Stimulated activated CD4-positive, alpha-beta T cell treated with anti-CD3 and anti-CD28 coated beads, Interleukin-2, amount 100 ng/mL, for 48 hours (primary cell): ENCODE data around the gene USP54.

Source experiments
- DNase-seq, 2 donors: peaks; one replicate each; pipeline ENCODE4 v3.0.0-alpha.2; 2020

Gene USP54

DNA sequence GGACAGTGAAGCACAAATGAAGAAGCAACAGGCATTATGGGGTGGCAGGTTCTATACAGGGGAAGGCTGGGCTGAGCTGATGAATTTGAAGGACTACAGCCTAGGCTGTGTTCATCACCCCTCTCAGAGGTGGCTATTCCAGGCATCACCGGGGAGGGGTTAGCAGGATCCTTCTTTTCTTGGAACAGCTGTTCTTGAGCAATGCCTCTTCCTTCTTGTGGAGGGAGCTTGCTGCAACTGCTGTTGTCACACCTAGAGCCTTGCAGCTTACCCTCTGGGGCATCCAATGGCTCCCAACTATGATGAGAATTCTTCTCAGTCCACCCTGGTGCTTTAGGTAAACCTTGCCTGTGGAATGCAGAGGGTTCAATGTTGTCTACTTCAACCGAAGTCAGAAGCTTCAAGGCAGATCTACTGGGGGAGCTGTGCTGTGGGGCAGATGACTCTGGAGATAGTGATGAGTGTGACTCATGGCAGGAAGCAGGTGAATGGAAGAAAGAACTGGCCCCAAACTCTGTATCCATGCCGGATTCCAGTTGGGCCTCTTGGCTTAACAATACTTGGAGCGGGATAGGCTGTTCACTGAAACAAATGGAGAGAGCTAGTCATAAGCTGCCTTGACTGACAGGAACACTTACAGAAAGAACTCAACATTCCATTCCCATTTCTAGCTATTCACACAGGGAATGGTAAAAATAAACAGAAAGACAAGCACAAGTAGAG, 73.8 kb downstream of the USP54 start:
- no peak for DNase-seq

DNA sequence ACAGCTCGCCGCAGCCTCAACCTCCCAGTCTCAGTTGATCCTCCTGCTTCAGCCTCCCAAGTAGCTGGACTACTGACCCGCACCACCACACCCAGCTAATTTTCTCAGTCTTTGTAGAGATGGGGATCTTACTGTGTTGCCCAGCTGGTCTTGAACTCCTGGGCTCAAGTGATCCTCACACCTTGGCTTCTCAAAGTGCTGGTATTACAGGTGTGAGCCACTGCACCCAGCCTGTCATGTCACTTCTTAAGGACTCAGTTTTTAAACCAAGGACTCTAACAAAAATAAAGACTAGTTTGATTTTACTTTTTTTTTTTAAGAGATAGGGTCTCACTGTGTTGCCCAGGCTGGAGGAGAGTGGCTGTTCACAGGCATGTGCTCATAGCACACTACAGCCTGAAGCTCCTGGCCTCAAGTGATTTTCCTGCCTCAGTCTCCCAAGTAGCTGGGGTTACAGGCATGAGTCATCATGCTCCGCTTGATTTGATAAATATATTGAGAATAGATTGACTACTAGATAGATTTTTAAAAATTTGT, 78.9 kb downstream of the USP54 start:
- no peak for DNase-seq

DNA sequence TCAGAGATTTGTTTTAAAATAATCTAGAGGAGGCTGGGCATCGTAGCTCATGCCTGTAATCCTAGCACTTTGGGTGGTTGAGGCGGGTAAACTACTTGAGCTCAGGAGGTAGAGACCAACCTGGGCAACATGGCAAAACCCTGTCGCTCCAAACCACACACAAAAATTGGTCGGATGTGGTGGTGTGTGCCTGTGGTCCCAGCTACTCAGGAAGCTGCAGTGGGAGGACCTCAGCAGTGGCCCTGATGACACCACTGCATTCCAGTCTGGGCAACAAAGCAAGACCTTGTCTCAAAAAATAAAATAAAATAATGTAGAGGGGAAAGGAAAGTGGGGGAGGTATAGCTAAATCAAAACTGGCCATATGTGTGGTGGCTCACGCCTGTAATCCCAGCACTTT, 81.4 kb downstream of the USP54 start:
- no peak for DNase-seq

DNA sequence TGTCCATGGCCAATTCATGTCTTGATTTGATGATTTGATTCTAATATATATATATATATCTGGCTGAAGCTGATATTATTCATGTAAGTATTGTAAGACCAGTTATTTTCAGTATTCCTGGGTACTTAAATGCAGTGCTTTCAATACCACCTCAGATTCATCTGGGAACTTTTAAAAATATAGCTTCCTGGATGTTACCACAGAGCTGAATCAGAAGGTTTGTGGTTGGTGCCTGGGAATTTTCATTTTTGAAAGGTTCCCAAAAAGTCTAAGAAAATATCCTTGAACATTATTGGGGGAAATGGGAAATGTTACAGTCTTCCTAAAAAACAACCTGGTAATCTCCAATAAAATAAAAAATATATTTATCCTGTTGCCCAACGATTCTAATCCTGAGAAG, 84.7 kb downstream of the USP54 start:
- DNase-seq: no peak

DNA sequence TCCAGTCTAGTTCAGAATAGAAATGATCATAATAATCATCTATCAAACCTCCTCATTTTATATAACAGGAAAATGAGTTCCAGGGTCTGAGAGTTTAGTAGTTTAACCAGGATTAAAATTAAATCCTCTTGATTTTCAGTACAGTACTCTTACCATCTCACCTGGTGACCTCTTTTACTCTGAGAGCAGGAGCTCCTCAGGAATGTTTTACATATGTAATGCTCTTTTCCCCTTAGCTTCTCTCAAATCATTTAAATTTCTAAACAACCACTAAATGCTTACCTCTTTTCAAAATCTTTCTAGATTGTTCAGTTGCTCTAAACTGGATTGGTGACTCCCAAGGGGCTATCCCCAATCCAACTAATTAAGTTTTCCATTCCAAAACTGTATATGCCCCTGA, 85.1 kb downstream of the USP54 start:
- DNase-seq: no peak

DNA sequence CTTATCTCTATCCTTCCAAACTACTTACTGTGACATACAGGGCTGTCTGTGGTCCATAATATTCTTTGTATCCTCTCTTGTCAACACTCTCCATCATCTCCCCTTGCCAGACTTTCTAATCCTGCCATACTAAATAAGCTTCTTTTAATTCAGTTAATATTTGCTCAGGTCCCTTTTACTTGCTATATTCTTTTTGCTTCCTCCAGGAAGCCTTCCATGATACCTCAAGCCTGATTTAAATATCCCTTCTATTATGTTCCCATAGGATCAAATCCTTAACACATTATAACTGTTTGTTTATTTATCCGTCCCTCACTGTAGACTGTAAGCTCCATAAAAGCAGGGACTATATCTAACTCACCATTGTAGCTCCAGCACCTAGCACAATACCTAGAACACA, 88.1 kb downstream of the USP54 start:
- DNase-seq: no peak

DNA sequence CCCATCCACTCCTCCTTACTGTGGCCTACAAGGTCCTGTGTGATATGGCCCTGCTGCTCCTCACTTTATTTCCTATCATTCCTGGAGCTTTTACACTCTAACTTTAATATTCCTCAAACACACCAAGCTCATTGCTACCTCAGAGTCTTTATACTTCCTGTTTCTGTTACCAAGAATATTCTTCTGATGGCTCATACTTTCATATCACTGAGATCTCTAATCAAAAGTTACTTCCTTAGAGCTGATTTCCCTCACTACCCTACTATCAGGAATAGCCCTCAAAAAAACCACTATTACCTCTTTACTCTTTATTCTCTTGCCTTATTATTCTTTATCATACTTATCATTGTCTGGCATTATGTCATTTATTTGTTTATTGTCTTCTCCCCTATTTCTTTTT, 89.5 kb downstream of the USP54 start:
- no peak for DNase-seq

DNA sequence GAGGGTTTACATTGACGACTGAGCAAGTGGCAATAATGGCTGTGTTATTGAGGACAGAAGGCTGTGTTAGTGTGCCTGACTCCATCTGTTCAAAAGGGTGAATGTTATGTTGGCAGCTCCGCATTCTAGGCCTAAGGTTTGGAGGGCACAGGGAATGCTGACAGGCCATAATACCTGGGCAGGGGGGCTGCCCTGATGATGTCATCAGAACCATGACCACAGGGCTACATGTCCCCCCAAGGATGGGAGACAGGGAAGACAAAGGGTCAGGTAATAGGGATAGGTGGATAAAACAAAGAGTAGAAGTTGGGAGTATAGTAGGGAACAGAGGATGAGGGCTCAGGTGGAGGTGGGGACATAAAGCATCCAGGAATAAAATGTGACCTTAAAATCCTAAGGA, 93.5 kb downstream of the USP54 start:
- no peak for DNase-seq

DNA sequence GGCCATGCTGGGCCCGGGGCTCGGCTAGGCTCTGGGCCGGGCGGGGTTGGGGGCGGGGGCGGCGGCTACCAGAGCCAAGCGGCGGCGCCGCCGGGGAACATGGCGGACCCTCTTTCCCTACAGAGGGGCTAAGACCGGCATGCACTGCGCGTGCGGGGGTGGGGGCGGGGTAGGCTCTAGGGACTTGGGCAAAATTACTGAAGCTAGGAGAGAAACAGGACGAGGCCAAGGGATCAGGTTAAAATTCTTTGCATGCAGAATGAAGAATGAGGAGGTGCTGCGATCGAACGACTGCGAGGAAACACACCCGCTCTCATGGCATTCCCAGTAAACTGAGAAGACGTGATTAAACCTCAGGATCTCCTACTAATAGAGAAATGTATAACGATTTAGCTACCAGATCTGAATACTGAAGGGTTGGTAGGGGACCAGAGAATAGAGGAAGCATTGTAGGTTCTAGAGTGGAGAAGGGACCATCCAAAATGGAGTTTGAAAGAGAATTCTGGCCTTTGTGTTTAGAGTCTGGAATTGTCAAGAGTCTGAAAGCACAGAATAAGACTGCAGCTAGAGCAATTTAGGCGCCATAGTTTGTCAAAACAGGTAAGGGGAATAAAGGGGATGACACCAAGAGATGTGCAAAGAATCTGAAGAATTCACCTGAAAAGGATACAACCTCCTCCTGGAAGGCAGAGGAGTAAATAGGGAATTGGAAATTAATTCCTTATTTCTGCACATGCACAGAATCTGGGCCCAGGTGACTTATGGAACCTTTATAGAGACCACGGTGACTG, 95.1 kb downstream of the USP54 start, which contains the start of gene PPP3CB:
Gene PPP3CB (minus strand): TSS at position 141 of the 791 bp plus-strand sequence. CDS start 135 bp downstream, at position 6.
- DNase-seq: peak; percentile 83 to 84

DNA sequence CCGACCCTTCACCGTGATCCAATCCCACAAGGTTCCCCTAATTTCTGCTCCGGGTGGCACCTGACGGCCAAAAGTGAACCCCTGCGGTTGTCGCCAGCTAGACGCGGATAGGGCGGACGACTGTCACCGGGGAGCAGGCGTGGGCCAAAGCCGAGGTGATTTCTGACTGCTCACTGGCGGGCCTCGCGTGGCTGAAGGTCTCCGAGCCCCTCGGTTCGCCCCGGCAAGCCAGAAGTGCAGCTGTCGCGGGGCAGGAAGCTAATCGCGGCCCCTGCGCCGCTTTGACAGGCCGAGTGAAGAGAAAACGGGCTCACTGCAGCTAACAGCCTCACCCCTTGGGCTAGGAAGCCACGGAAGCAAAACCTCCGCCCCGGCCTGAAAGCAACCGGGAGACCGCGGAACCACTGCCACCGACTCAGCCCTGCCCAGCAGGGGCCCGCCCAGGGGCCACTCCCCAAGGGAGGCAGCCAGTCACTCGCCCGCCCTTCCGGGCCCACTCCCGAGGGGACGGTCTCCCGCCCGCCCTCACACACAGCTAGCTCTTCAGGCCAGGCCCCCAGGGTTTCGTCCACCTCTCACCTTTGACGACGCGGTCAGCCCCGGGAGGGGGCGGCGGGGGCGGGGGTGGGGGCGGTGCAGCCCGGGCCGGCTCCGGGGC, 95.8 kb downstream of the USP54 start:
- DNase-seq: peak; percentile 77 to 82

DNA sequence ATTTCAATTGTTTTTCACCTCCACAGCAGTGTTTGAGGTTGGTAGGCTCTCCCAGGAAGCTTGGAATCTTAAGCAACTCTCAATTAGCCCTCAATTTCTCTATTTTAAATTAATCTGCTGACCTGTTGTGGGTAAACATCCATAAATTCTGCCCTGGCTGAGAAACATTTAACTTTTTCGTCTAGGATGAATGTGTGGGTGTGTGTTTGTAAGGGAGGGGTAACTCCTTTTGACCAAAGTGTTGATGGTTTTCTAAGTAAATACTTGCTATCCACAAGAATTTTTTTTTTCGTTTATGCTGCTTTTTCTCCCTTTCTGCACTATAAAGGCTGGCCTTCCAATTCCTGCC, 96.3 kb downstream of the USP54 start:
- DNase-seq: no peak

DNA sequence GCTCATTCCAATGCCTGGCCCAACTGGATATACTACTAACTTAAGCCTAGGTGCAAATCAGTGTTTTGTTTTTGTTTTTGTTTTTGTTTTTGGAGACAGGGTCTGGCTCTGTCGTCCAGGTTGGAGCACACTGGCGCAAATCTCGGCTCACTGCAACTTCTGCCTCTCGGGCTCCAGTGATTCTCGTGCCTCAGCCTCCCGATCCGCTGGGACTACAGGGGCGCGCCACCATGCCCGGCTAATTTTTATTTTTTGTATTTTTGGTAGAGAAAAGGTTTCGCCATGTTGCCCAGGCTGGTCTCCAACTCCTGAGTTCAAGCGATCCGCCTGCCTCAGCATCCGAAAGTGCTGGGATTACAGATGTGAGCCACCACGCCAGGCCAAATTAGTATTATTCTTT, 96.9 kb downstream of the USP54 start:
- no peak for DNase-seq

DNA sequence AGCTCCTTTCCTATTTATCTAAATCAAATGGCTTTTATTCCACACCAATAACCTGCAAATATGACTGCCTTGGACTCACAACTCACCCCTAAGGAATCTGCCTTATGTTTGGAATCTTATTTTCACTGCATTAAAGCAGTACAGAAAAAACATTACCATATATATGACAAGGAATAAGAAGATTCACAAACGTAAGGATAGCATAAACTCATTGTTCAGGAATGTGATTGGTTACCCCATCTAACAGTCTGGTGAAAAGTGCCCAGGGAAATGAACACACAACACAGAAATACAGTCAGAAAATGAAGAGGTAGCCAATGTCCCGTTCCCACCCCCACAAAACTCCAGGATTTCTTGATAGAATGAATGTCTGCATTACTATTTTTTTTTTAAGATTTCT, 97.4 kb downstream of the USP54 start:
- DNase-seq: no peak

DNA sequence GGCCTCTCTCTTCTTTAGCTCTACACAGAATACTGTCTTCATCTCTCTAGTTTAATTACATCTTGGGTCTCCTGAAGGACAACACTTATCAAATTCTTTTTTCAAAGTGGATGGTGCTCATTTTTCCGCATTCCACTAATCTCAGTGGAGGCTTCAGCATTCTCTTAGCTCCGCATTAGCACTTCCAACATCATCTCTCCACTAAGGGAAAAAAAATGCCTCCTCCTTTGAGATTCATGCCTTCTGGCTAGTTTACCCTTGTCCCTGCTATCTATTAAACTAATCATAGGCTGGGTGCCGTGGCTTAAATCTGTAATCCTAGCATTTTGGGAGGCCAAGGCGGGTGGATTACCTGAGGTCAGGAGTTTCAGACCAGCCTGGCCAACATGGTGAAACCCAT, 104.5 kb downstream of the USP54 start:
- DNase-seq: no peak

DNA sequence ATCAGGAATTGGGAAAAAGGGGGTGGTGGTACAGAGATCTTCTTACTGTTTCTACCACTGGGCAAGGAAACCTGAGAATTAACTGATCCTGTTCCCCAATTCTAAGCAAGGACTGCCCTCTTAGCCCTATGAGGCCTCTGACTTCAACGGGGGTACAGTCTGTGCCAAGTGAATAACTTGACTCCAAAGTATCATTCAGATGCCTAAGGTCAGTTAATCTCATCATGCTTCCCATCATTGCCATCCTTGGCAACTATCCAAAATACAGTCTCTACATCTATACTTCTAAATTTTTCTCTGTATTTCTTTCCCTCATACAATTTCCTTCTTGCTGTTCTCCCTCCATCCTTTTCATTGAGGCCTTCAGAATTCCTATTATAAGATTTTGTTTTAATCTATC, 105.8 kb downstream of the USP54 start:
- DNase-seq: no peak

DNA sequence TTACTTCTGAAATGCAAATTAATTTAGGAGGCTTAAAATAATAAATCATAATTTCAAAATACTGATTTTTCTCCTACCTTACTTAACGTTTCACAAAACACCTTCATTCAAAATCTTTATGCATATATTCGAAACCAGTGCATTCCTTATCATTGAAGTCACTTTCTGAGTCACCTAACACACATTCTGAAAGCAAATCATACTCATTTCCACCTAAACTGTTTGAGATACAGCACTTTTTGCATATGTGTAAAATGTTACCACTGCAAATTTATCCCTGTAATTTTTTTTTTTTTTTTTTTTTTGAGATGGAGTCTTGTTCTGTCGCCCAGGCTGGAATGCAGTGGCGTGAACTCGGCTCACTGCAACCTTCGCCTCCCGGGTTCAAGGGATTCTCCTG, 111.0 kb downstream of the USP54 start:
- DNase-seq: no peak

DNA sequence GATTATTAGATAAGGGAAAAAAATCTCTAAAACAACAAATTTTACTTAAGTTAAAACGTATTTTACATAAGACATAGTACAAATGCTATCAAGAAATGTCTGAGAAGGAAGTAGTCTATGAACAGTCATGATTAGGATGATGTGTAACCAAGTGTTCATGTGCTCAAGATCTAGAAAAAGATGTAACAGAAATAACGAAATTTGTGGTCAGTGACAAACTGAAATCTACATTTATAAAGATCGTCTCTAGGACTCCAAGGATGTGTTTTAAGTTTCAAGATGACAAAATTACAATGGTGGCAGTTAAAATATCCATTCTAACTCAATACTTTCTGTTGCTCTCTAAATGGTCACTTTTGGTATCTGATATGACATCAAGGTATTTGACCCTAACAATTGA, 112.5 kb downstream of the USP54 start:
- no peak for DNase-seq

DNA sequence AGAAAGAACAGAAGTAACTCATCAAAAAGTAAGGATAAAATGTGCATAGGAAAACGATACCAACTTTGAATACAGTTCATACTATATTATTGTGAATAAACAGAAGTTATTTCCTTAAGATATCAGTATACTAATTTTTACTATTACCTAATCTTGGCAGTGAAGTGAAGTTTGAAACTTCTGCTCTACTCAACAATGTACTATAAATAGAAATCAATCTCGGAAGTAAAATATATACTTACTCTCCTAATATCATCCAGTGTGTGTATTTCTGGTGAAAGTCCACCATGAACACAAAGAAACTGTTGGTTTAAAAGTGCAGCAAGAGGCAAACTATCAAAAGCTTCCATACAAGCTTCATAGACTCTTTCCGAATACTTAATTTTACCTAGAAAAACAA, 119.9 kb downstream of the USP54 start:
- DNase-seq: no peak

DNA sequence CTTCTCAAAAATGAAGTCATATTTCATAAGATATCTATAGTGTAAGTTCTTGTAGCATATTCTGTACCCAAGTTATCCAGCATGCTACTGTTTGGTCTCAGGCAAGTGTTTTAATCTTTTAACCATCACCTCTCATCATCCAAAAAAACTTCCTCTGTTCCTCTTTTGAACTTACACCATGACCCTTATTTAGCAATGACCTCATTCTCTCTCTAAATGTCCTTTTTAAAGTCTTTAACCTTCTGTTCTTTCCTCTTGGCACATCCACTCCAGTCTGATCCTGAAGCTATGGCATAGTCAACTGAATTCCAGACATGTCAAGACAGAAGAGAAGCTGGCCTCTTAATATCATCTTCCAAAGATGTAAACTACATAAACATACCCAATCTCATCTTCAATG, 121.6 kb downstream of the USP54 start:
- DNase-seq: no peak

DNA sequence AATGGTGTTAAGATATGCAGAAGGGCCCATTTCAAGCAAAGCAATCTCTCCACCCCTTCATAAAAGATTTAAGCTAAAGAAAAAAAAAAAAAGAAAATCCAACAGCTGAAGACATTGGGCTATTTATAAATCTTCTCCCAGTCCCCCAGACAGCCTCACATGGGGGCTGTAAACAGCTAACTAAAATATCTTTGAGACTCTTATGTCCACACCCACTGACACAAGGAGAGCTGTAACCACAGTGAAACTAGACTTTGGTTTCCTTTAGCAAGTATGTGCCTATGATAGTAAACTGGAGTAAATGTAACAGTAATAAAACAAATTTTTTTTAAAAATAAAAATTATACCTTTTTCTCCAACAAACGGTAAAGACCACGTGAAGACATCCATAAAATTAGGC, 123.9 kb downstream of the USP54 start:
- no peak for DNase-seq

DNA sequence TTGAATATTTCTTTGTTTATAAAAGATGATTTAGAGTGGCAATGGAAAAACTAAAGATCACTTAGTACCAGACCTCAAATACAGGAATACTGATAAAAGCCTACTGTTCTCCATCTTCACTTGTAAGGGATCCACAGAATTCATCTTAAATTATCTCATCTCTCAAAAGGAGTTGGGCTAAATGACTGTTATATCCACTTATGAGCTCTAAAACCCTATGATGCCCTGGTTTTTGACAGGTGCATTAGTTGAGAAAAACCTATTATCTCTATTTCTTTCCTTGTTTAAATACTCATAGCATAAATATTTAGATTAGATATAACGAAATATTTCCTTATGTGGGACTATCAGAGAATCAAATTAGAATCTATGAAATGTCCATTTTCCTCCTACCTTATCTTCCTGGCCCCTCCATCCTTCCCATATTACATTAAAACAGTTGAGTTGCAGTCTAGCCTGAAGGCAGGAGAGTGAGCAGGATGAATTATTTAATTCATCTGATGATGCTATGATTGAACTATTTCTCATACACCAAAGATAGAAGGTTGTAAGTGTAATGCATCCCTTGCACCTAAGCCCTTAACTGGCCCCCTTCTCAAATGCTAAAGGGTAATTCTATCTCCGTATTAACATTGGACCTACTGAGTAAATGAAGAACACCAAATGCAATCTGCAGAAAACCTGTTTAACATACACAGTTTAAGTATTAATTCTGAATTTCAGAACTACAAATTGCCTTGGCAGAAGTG, 125.0 kb downstream of the USP54 start:
- DNase-seq: no peak

DNA sequence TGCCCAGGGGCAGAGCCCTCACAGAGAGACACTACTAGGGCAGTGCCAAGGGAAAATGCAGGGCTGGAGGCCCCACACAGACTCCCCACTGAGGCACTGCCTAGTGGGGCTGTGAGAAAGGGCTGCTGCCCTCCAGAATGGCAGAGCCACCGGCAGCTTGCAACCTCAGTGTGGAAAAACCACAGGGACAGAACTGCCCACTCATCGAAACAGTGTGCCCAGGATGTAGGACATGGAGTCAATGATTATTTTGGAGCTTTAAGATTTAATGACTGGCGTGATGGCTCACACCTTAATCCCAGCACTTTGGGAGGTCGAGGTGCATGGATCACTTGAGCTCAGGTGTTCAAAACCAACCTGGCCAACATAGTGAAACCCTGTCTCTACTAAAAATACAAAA, 130.2 kb downstream of the USP54 start:
- DNase-seq: no peak

DNA sequence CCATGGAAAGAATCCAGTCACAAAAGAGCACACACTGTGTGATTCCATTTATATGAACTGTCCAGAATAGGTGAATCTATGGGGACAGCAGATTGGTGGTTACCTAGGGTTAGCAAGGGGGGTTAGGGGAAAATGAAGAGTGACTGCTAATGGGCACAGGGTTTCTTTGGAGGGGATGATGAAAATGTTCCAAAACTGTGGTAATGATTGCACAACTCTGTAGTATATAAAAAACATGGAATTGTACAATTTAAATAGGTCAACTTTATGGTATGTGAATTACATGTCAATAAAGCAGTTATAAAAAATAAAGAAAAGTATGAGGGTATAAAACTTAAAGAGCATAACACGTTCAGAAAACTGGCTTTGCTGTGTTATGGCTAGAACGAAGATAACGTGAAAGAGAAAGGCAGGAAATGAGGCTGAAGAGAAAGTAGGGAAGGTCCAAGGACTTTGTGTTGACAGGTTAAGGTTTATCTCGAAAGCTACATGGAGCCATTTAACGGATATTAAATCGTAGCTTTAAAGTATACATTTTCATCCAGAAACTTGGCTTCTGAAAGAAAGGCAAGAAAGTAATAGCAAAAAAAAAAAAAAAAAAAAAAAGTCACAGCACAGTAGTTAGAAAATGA, 131.3 kb downstream of the USP54 start:
- no peak for DNase-seq
